Measurements from ENCODE around the gene LRCH4. TPM values are rescaled to one million over a fixed set of nuclear protein-coding genes. Genes with fewer than 3 reads are reported as not detected.
"Not testable (repeated sequence)": the region's sequence is repeated elsewhere in the genome, so short reads cannot be mapped to it uniquely, and the experiment has no call there.

Gene LRCH4
- total and polyA plus RNA-seq, 8 donors, result 42.3 to 86.5 (median 57.9) TPM

GRCh38 chr7:100538654-100539435 lies 47.1 kb downstream of the LRCH4 start, which contains the start of gene AGFG2:
TSS of gene AGFG2 (plus strand) at chr7:100539203. CDS start at chr7:100539347, 144 bp downstream.
- peak; percentile 99 to 100 (median 100) for DNase-seq
- Histone ChIP-seq H3K27me3 (no peaks in the 10 kb centered on the region), H3K27ac (peak within 1 kb of the TSS; percentile 37 to 75), H3K4me1 (peaks cover 0 to 34% of the 10 kb centered on the region in 2 donors), H3K36me3 (no peaks in the 10 kb centered on the region), H3K4me3 (peak within 1 kb of the TSS; percentile 55 to 89), H3K9me3 (no peaks in the 10 kb centered on the region)
- ATAC-seq, result peak; percentile 98
- intact Hi-C loops (cut with DNase I), result no loop called here
- no peak for TF ChIP-seq CTCF (IDR thresholded peaks at IDR 0.05)

GRCh38 chr7:100538348-100538653 lies 47.6 kb downstream of the LRCH4 start:
- Histone ChIP-seq H3K27me3 (no peaks in the 10 kb centered on the region), H3K36me3 (no peaks in the 10 kb centered on the region), H3K4me3 (peak overlapping the region in 1 of 2 donors; percentile 89), H3K27ac (peak overlapping the region in 1 of 2 donors; percentile 49), H3K9me3 (no peaks in the 10 kb centered on the region), H3K4me1 (peaks cover 0 to 28% of the 10 kb centered on the region in 2 donors)
- TF ChIP-seq CTCF (IDR thresholded peaks at IDR 0.05), result no peak
- DNase-seq (no peak), ATAC-seq (no peak)
- intact Hi-C loops (cut with DNase I), result no loop called here

- ATAC-seq; intact Hi-C loops (cut with DNase I); H3K4me3 ChIP-seq; H3K27me3 ChIP-seq; H3K9me3 ChIP-seq; DNase-seq; H3K36me3 ChIP-seq; H3K27ac ChIP-seq: not testable (repeated sequence)
- peaks cover 0 to 27% of the 10 kb centered on the region in 2 donors for H3K4me1 ChIP-seq
Measured at GRCh38 chr7:100536695-100537094, 49.2 kb downstream of the LRCH4 start.

GRCh38 chr7:100535982-100536381 lies 49.9 kb downstream of the LRCH4 start:
- peaks cover 0 to 22% of the 10 kb centered on the region in 2 donors for H3K4me1 ChIP-seq
- H3K4me3 ChIP-seq; H3K9me3 ChIP-seq; DNase-seq; ATAC-seq; H3K36me3 ChIP-seq; H3K27ac ChIP-seq; H3K27me3 ChIP-seq; intact Hi-C loops (cut with DNase I): not testable (repeated sequence)

- no peak for TF ChIP-seq CTCF (IDR thresholded peaks at IDR 0.05)
Measured at GRCh38 chr7:100532165-100533022, 53.5 kb downstream of the LRCH4 start.

GRCh38 chr7:100528108-100528866 lies 57.6 kb downstream of the LRCH4 start:
- H3K27me3 ChIP-seq; intact Hi-C loops (cut with DNase I): not testable (repeated sequence)

More at GRCh38 chr7:100532165-100533022, 53.5 kb downstream of the LRCH4 start:
- H3K4me1 ChIP-seq, result no peaks in the 10 kb centered on the region
- H3K27me3 ChIP-seq, result no peaks in the 10 kb centered on the region
- intact Hi-C loops (cut with DNase I), result no loop called here
- no peaks in the 10 kb centered on the region for H3K36me3 ChIP-seq
- ATAC-seq (no peak), DNase-seq (no peak)
- no peak overlapping the region for H3K4me3 ChIP-seq
- H3K9me3 ChIP-seq, result no peaks in the 10 kb centered on the region
- no peak overlapping the region for H3K27ac ChIP-seq

More at GRCh38 chr7:100528108-100528866, 57.6 kb downstream of the LRCH4 start:
- not testable (repeated sequence) for H3K4me1 ChIP-seq, H3K27ac ChIP-seq, H3K36me3 ChIP-seq, H3K9me3 ChIP-seq, ATAC-seq, H3K4me3 ChIP-seq, DNase-seq

Other genes starting within 250 kb of the LRCH4 start
- 10 to 100 TPM; 24.0 to 29.9 TPM for gene PILRB, start 228.0 kb downstream of the LRCH4 start, total RNA-seq
- gene PILRB, start 228.0 kb downstream of the LRCH4 start, polyA plus RNA-seq (ENCODE audit: insufficient read length in 6 of 6), result 10 to 100 TPM; 36.0 to 47.7 (median 44.5) TPM
- gene PILRA, start 212.6 kb downstream of the LRCH4 start, total RNA-seq, result 10 to 100 TPM; 20.6 to 52.3 TPM
- gene PILRA, start 212.6 kb downstream of the LRCH4 start, polyA plus RNA-seq (ENCODE audit: insufficient read length in 6 of 6), result 1 to 10 TPM; 5.0 to 7.0 (median 5.7) TPM
- gene ZCWPW1, start 157.4 kb downstream of the LRCH4 start, total RNA-seq, result 1 to 10 TPM; 2.9 to 4.1 TPM
- 1 to 10 TPM; 7.0 to 9.8 (median 8.9) TPM for gene ZCWPW1, start 157.4 kb downstream of the LRCH4 start, polyA plus RNA-seq (ENCODE audit: insufficient read length in 6 of 6)
- gene MEPCE, start 156.3 kb downstream of the LRCH4 start, total RNA-seq, result 10 to 100 TPM; 25.0 to 33.0 TPM
- gene MEPCE, start 156.3 kb downstream of the LRCH4 start, polyA plus RNA-seq (ENCODE audit: insufficient read length in 6 of 6), result 10 to 100 TPM; 37.1 to 49.3 (median 44.6) TPM
- gene PPP1R35, start 149.6 kb downstream of the LRCH4 start, total RNA-seq, result 10 to 100 TPM; 22.7 to 27.0 TPM
- gene PPP1R35, start 149.6 kb downstream of the LRCH4 start, polyA plus RNA-seq (ENCODE audit: insufficient read length in 6 of 6), result 10 to 100 TPM; 12.2 to 22.3 (median 15.5) TPM
- 1 to 10 TPM in 1 of 2 donors, under 1 TPM in 1; 0.41 to 1.9 TPM for gene SPACDR, start 121.9 kb downstream of the LRCH4 start, total RNA-seq
- 1 to 10 TPM; 3.5 to 5.6 (median 4.5) TPM for gene SPACDR, start 121.9 kb downstream of the LRCH4 start, polyA plus RNA-seq (ENCODE audit: insufficient read length in 6 of 6)
- gene TSC22D4, start 106.9 kb downstream of the LRCH4 start, total RNA-seq, result 10 to 100 TPM; 50.1 to 55.6 TPM
- gene TSC22D4, start 106.9 kb downstream of the LRCH4 start, polyA plus RNA-seq (ENCODE audit: insufficient read length in 6 of 6), result 10 to 100 TPM; 47.0 to 65.1 (median 57.3) TPM
- under 1 TPM; 0.50 to 0.55 TPM for gene NYAP1, start 102.2 kb downstream of the LRCH4 start, total RNA-seq
- 1 to 10 TPM; 2.6 to 5.2 (median 3.3) TPM for gene NYAP1, start 102.2 kb downstream of the LRCH4 start, polyA plus RNA-seq (ENCODE audit: insufficient read length in 6 of 6)
- gene AGFG2, start 46.9 kb downstream of the LRCH4 start, total RNA-seq, result 10 to 100 TPM; 28.6 to 34.9 TPM
- 10 to 100 TPM; 21.2 to 32.3 (median 27.2) TPM for gene AGFG2, start 46.9 kb downstream of the LRCH4 start, polyA plus RNA-seq (ENCODE audit: insufficient read length in 6 of 6)
- 1 to 10 TPM; 6.3 to 8.3 TPM for gene SAP25, start 12.2 kb downstream of the LRCH4 start, total RNA-seq
- 10 to 100 TPM in 1 of 6 donors, 1 to 10 TPM in 5; 4.5 to 11.4 (median 8.5) TPM for gene SAP25, start 12.2 kb downstream of the LRCH4 start, polyA plus RNA-seq (ENCODE audit: insufficient read length in 6 of 6)
- under 1 TPM; 0.37 to 0.44 TPM for gene FBXO24, start 199 bp upstream of the LRCH4 start, total RNA-seq
- 1 to 10 TPM; 3.9 to 5.5 (median 5.0) TPM for gene FBXO24, start 199 bp upstream of the LRCH4 start, polyA plus RNA-seq (ENCODE audit: insufficient read length in 6 of 6)
- gene PCOLCE, start 16.2 kb upstream of the LRCH4 start, total RNA-seq, result 100 to 1,000 TPM; 158 to 204 TPM
- gene PCOLCE, start 16.2 kb upstream of the LRCH4 start, polyA plus RNA-seq (ENCODE audit: insufficient read length in 6 of 6), result 100 to 1,000 TPM; 157 to 235 (median 181) TPM
- gene MOSPD3, start 26.4 kb upstream of the LRCH4 start, total RNA-seq, result 10 to 100 TPM; 15.7 to 18.8 TPM
- gene MOSPD3, start 26.4 kb upstream of the LRCH4 start, polyA plus RNA-seq (ENCODE audit: insufficient read length in 6 of 6), result 10 to 100 TPM; 26.5 to 35.7 (median 31.9) TPM
- 1 to 10 TPM in 1 of 2 donors, under 1 TPM in 1; 0.67 to 1.8 TPM for gene TFR2, start 55.4 kb upstream of the LRCH4 start, total RNA-seq
- 1 to 10 TPM in 4 of 6 donors, under 1 TPM in 2; 0.96 to 2.6 (median 1.2) TPM for gene TFR2, start 55.4 kb upstream of the LRCH4 start, polyA plus RNA-seq (ENCODE audit: insufficient read length in 6 of 6)
- not detected for gene ACTL6B, start 70.3 kb upstream of the LRCH4 start, total RNA-seq
- under 1 TPM in 2 of 6 donors, not detected in 4; 0.17 to 0.20 TPM for gene ACTL6B, start 70.3 kb upstream of the LRCH4 start, polyA plus RNA-seq (ENCODE audit: insufficient read length in 6 of 6)
- gene GNB2, start 87.6 kb upstream of the LRCH4 start, total RNA-seq, result 100 to 1,000 TPM; 214 to 273 TPM
- 100 to 1,000 TPM; 151 to 220 (median 192) TPM for gene GNB2, start 87.6 kb upstream of the LRCH4 start, polyA plus RNA-seq (ENCODE audit: insufficient read length in 6 of 6)
- gene GIGYF1, start 108.1 kb upstream of the LRCH4 start, total RNA-seq, result 10 to 100 TPM; 28.3 to 33.0 TPM
- 10 to 100 TPM; 35.3 to 57.7 (median 42.1) TPM for gene GIGYF1, start 108.1 kb upstream of the LRCH4 start, polyA plus RNA-seq (ENCODE audit: insufficient read length in 6 of 6)
- 10 to 100 TPM; 22.4 to 29.7 TPM for gene POP7, start 120.0 kb upstream of the LRCH4 start, total RNA-seq
- gene POP7, start 120.0 kb upstream of the LRCH4 start, polyA plus RNA-seq (ENCODE audit: insufficient read length in 6 of 6), result 10 to 100 TPM; 15.8 to 23.8 (median 20.2) TPM
- gene EPO, start 134.3 kb upstream of the LRCH4 start, total RNA-seq, result not detected
- under 1 TPM in 3 of 6 donors, not detected in 3; 0.20 to 0.34 (median 0.28) TPM for gene EPO, start 134.3 kb upstream of the LRCH4 start, polyA plus RNA-seq (ENCODE audit: insufficient read length in 6 of 6)
- not detected for gene ZAN, start 147.5 kb upstream of the LRCH4 start, total RNA-seq
- gene ZAN, start 147.5 kb upstream of the LRCH4 start, polyA plus RNA-seq (ENCODE audit: insufficient read length in 6 of 6), result not detected
- 10 to 100 TPM; 72.9 to 79.1 TPM for gene EPHB4, start 241.4 kb upstream of the LRCH4 start, total RNA-seq
- gene EPHB4, start 241.4 kb upstream of the LRCH4 start, polyA plus RNA-seq (ENCODE audit: insufficient read length in 6 of 6), result 100 to 1,000 TPM in 4 of 6 donors, 10 to 100 TPM in 2; 91.6 to 123 (median 104) TPM

All from left lung (tissue), 10 donors.